B cell (primary cell): ENCODE measurements around the gene SPTBN1.

Source experiments
- CTCF ChIP-seq: fragments of 200-600 bp; IDR thresholded peaks from one replicate; pipeline ENCODE4 v1.8.0; 2022; ENCODE audit warnings: antibody characterized with exemption, mild to moderate bottlenecking
- EZH2 ChIP-seq: IDR thresholded peaks from 2 replicates; pipeline ENCODE4 v1.6.1; 2012; ENCODE audit warnings: borderline replicate concordance, low read depth, mild to moderate bottlenecking, moderate library complexity, low read length; ENCODE audit not compliant: insufficient read depth, poor library complexity, severe bottlenecking

- no peak for TF ChIP-seq CTCF
- TF ChIP-seq EZH2: no peak
These were observed 15.1 kb downstream of the SPTBN1 start for GRCh38 chr2:54471221-54471711.
